LNCaP clone FGC (cell line): Measurements from ENCODE around the gene ATXN1.
"Not testable (repeated sequence)": the region's sequence is repeated elsewhere in the genome, so short reads cannot be mapped to it uniquely, and the experiment has no call there.

Source experiments
- DNase-seq: peaks from one replicate; pipeline ENCODE4 v3.0.0-alpha.2; 2011; ENCODE audit warnings: low read depth
- H3K4me3 ChIP-seq: 2 replicates; pipeline ENCODE4 v1.5.1; 2011; ENCODE audit warnings: mild to moderate bottlenecking, low read depth, low read length, control low read depth
- CTCF ChIP-seq: IDR thresholded peaks from 2 replicates; pipeline ENCODE4 v1.5.1; 2012; ENCODE audit warnings: mild to moderate bottlenecking; ENCODE audit not compliant: control insufficient read depth, insufficient read depth; ENCODE audit errors: extremely low read depth

ATXN1 gene

GRCh38 chr6:16713597-16713996, 47.7 kb downstream of the ATXN1 start:
- no peak overlapping the region for H3K4me3 ChIP-seq
- no peak for TF ChIP-seq CTCF
- no peak for DNase-seq

GRCh38 chr6:16712931-16713484, 48.3 kb downstream of the ATXN1 start:
- TF ChIP-seq CTCF: no peak
- no peak overlapping the region for H3K4me3 ChIP-seq
- no peak for DNase-seq

DNA sequence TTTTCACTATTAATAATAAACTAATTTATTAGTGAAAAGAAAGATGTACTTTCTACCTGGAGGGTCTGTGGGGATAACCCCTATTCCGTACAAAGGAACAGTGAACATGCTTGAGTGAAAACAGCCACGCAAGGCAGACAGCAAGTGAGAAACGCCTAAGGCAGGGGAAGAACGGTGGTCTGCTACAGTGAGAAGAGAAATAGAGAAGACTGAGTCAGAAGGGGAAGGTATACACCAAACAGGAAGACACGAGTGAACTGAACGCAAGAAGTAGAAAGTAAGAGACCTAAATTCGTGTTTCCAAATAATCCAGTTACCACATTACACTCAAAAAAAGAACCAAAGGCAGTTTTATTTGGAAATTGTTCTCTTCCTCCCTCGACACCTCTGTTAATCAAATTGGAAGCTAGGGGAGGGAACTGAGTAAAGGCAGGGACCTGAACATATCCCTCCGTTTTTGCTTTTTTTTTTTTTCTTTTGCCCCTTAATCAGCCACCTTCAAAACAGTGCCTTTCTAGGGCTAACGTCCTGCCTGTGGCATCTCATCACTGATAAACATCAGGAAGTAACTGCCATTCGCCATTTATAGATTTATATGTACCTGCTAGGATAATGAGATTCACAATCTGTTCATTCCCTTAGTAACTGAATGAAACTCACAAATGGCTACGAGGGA, 48.9 kb downstream of the ATXN1 start:
- DNase-seq: no peak
- TF ChIP-seq CTCF: no peak
- H3K4me3 ChIP-seq: no peak overlapping the region

DNA sequence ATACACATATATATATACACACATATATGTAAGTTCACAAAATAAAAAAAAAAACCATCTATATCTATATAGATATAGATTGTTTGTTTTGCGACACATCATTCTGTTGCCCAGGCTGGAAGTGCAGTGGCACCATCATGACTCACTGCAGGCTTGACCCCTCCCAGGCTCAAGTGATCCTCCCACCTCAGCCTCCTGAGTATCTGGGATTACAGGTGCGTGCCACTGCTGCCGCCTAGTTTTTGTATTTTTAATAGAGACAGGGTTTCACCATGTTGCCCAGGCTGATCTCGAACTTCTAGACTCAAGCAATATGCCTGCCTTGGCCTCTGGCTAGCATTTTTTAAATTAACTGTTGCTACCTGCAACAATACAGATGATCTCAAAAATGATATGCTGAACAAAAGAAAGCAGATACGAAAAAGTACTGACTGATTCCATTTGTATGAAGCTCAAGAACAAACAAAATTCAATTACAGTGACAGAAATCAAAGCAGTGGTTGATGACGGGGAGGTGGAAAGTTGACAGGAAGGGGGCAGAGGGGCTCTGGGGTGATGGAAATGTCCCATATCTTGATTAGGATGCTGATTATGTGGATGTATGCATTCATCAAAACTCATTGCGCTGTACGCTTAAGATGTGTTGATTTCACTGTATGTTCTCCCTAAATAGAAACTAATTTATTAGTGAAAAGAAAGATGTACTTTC, 49.6 kb downstream of the ATXN1 start:
- no peak overlapping the region for H3K4me3 ChIP-seq
- no peak for DNase-seq
- no peak for TF ChIP-seq CTCF

DNA sequence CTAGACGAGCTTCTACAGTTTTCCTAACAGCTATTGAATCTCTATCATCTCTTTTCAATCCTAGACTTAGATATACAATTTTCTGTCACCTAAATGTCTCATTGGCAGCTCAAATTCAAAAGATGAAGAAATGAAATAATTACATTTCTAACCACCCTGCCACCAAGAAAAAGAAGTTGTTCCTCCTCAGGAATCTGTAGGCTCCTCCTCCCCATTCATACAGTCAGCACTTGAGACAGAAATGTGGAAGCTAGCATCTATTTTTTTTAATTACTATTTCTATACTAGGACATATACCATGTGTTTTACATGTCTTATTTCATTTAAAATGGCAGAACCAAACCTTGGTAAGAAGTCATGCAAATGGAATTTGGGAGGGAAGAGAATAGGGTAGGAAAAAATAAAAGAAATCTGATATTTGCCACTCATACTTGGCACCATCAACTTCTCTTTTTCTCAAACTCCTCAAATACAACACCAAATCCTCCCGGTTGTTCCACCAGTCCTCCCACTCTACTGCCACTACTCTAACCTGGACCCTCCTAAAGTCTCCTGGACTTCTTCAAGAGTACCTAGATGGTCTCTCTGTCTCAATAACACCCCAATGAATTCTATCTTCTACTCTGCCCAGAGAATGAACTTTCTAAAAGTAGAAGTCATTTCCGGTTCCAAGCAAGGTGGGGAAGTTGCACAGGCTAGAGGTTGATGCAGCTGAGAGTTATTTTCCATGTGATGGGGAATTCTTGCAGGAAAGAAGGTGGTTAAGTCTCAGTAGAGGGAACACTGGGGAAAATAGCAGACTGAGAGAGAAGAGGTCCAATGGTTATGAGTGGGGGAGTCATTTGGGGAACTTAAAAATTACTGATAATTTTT, 54.1 kb downstream of the ATXN1 start:
- TF ChIP-seq CTCF: no peak
- no peak overlapping the region for H3K4me3 ChIP-seq
- DNase-seq: no peak

DNA sequence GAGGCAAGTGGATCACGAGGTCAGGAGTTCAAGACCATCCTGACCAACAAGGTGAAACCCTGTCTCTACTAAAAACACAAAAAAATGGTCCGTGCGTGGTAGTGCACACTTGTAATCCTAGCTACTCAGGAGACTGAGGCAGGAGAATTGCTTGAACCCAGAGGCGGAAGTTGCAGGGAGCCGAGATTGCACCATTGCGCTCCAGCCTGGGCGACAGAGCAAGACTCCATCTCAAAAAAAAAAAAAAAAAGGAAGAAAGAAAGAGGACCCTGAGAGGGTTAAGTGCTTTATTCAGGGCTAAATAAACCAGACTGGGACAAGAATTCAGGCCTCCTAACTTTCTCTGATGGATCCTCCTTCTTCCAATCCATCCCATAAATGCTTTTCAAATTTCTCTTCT, 54.8 kb downstream of the ATXN1 start:
- not testable (repeated sequence) for H3K4me3 ChIP-seq, DNase-seq

- H3K4me3 ChIP-seq: no peak overlapping the region
- TF ChIP-seq CTCF: no peak
- DNase-seq: no peak
These were observed 55.2 kb downstream of the ATXN1 start for GRCh38 chr6:16706029-16706428.
